ENCODE results near the gene UBE2D4.
"Not testable (repeated sequence)": the region's sequence is repeated elsewhere in the genome, so short reads cannot be mapped to it uniquely, and the experiment has no call there.

DNA sequence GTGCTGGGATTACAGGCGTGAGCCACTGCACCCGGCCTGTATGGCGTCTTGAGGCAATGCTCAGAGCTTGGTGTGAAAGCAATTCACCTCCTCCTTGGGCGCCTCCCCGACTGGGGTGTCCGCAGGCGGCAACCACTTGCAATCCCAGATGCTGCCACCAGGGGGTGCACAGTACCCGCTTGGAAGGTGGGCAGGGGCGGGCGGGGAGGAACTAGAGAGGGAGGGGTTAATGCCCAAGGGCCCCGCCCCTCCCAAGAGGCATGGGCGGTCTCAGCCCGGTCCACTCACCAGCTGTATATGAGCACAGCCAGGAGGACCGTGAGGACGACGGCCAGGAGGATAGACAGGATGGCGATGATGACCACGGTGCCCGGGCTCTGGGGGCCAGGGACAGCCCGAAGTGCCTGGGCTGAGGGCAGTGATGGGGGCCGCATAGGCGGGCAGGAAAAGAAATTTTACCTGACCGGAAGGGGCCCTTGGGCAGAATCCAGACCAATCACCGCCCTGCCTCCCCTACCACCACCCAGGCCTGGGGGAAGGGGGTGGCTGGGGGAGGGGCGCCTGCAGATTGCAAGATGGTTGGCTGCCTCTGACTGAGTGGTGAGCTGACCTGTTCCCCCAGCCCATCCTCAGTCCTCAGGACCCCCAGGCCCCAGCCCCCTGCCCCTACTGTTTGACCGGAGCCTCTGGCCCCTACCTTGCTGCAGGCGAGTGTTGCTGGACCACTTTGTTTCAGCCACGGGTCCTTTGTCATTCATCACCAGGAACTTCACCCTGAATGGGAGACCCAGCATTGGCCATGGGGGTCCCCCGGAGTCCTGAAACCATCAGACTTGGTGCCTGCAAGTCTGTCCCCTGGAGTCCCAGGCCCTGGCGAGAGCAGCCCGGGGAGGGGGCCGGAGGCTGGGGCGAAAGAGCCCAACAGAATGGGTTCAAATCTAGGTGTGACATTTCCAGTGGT, 59.9 kb downstream of the UBE2D4 start:
- not testable (repeated sequence) for TF ChIP-seq POLR2A (IDR thresholded peaks at IDR 0.05)
- TF ChIP-seq, protein P1, sequence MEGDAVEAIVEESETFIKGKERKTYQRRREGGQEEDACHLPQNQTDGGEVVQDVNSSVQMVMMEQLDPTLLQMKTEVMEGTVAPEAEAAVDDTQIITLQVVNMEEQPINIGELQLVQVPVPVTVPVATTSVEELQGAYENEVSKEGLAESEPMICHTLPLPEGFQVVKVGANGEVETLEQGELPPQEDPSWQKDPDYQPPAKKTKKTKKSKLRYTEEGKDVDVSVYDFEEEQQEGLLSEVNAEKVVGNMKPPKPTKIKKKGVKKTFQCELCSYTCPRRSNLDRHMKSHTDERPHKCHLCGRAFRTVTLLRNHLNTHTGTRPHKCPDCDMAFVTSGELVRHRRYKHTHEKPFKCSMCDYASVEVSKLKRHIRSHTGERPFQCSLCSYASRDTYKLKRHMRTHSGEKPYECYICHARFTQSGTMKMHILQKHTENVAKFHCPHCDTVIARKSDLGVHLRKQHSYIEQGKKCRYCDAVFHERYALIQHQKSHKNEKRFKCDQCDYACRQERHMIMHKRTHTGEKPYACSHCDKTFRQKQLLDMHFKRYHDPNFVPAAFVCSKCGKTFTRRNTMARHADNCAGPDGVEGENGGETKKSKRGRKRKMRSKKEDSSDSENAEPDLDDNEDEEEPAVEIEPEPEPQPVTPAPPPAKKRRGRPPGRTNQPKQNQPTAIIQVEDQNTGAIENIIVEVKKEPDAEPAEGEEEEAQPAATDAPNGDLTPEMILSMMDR (IDR thresholded peaks at IDR 0.05) = peak in 4 of 5 experiments; percentile 41 to 88 (median 61)

Data from tibial nerve (tissue), 3 donors.